Activated B cell treated with CpG ODN at 0.5 μM for 24 hours (primary cell): ENCODE measurements around the gene ABLIM2. TPM values are rescaled to one million over a fixed set of nuclear protein-coding genes. Genes with fewer than 3 reads are reported as not detected.
A peak's percentile ranks its signal among the peaks of the same experiment; 100 is the strongest.

Source experiments
- ATAC-seq: fragments of 200-7000 bp; cut with Tn5 transposase; one replicate; pipeline ENCODE4 v1.10.0; 2021; ENCODE audit warnings: low read depth, mild to moderate bottlenecking, moderate library complexity
- CTCF ChIA-PET: fragments of 350-600 bp; sonication (Branson Sonifier 250); formaldehyde crosslinking; loops from one replicate; lab custom pipeline; 2021; ENCODE audit warnings: antibody characterized with exemption; lab: Charles Lee
- POLR2A ChIA-PET: fragments of 350-600 bp; sonication (Branson Sonifier 250); formaldehyde crosslinking; loops from one replicate; lab custom pipeline; 2021; ENCODE audit warnings: antibody characterized with exemption; lab: Charles Lee
- DNase-seq: peaks from one replicate; pipeline ENCODE4 v3.0.0; 2022
- H3K27ac Mint-ChIP-seq: one replicate; pipeline ENCODE4 v1.8.0; 2020; ENCODE audit warnings: mixed read lengths
- H3K27me3 Mint-ChIP-seq: one replicate; pipeline ENCODE4 v1.8.0; 2021; ENCODE audit warnings: mixed read lengths
- H3K36me3 Mint-ChIP-seq: one replicate; pipeline ENCODE4 v1.8.0; 2021; ENCODE audit warnings: low read depth, mixed read lengths
- H3K4me1 Mint-ChIP-seq: one replicate; pipeline ENCODE4 v1.8.0; 2021; ENCODE audit warnings: mixed read lengths
- H3K4me3 Mint-ChIP-seq: one replicate; pipeline ENCODE4 v1.8.0; 2020; ENCODE audit warnings: mild to moderate bottlenecking, mixed read lengths
- H3K9me3 Mint-ChIP-seq: one replicate; pipeline ENCODE4 v1.8.0; 2020; ENCODE audit warnings: mixed read lengths
- intact Hi-C: fragments of 100-400 bp; cut with micrococcal nuclease; formaldehyde crosslinking; loops from one replicate; pipeline ENCODE4 v1.15.1; 2024
- total RNA-seq: library from RNA; stranded (reverse); gene quantifications from 2 replicates; pipeline ENCODE4 v1.2.3, GENCODE V29; 2022
- TF ChIP-seq, protein P1 (sequence below): fragments of 200-600 bp; IDR thresholded peaks from one replicate; pipeline ENCODE4 v1.8.0; 2022; ENCODE audit warnings: antibody characterized with exemption, mild to moderate bottlenecking

ABLIM2 gene
- total RNA-seq: 5.2 and 7.0 TPM in 2 replicates

GRCh38 chr4:8158710-8159536 lies at the start of gene ABLIM2:
Gene ABLIM2, minus strand, starts transcription at chr4:8158813. Its CDS starts 124 bp downstream, at chr4:8158689.
- DNase-seq (peak; percentile 100), ATAC-seq (peak; percentile 95)
- Mint-ChIP-seq H3K4me1 (peaks cover 52% of the 10 kb centered on the region), H3K4me3 (peak within 1 kb of the TSS; percentile 93), H3K9me3 (no peaks in the 10 kb centered on the region), H3K27ac (peak within 1 kb of the TSS; percentile 83), H3K27me3 (peaks cover 8% of the 10 kb centered on the region), H3K36me3 (peaks cover 3% of the 10 kb centered on the region)
- TF ChIP-seq, protein P1, sequence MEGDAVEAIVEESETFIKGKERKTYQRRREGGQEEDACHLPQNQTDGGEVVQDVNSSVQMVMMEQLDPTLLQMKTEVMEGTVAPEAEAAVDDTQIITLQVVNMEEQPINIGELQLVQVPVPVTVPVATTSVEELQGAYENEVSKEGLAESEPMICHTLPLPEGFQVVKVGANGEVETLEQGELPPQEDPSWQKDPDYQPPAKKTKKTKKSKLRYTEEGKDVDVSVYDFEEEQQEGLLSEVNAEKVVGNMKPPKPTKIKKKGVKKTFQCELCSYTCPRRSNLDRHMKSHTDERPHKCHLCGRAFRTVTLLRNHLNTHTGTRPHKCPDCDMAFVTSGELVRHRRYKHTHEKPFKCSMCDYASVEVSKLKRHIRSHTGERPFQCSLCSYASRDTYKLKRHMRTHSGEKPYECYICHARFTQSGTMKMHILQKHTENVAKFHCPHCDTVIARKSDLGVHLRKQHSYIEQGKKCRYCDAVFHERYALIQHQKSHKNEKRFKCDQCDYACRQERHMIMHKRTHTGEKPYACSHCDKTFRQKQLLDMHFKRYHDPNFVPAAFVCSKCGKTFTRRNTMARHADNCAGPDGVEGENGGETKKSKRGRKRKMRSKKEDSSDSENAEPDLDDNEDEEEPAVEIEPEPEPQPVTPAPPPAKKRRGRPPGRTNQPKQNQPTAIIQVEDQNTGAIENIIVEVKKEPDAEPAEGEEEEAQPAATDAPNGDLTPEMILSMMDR: no peak
- intact Hi-C loops: loop anchor here (1.0 to 2.0 kb wide), 6 partner anchors 13 to 281 kb away; partner anchors contain the start of genes ACOX3 and TRMT44
- CTCF ChIA-PET: interaction anchor here (0.7 to 1.4 kb wide), 2 partner anchors 14 to 18 kb away, joined by 3 to 6 read pairs; no protein-coding TSS in a partner anchor
- POLR2A ChIA-PET: interaction anchor here (0.7 to 2.3 kb wide), 6 partner anchors 14 to 70 kb away, joined by 3 to 21 read pairs (median 7); partner anchors contain the start of gene SH3TC1

GRCh38 chr4:8207314-8207713 lies 48.7 kb upstream of the ABLIM2 start:
- no peak for DNase-seq
- H3K27me3 Mint-ChIP-seq: no peaks in the 10 kb centered on the region
- no peaks in the 10 kb centered on the region for H3K9me3 Mint-ChIP-seq
- no peak for ATAC-seq
- H3K4me3 Mint-ChIP-seq: no peak overlapping the region
- intact Hi-C loops: no loop called here
- CTCF ChIA-PET: interaction anchor here (1.0 kb wide), 1 partner anchor 31 kb away, joined by 3 read pairs; no protein-coding TSS in a partner anchor
- TF ChIP-seq, protein P1: no peak
- peaks cover 51% of the 10 kb centered on the region for H3K4me1 Mint-ChIP-seq
- no peak overlapping the region for H3K27ac Mint-ChIP-seq
- POLR2A ChIA-PET: interaction anchor here (0.7 kb wide), 1 partner anchor 239 kb away, joined by 8 read pairs; no protein-coding TSS in a partner anchor
- H3K36me3 Mint-ChIP-seq: peaks cover 44% of the 10 kb centered on the region

GRCh38 chr4:8205749-8206611 lies 47.4 kb upstream of the ABLIM2 start:
- TF ChIP-seq, protein P1: no peak
- intact Hi-C loops: no loop called here
- DNase-seq (peak; percentile 34), ATAC-seq (peak; percentile 51)
- peak overlapping the region; percentile 61 for H3K27ac Mint-ChIP-seq
- no peaks in the 10 kb centered on the region for H3K9me3 Mint-ChIP-seq
- CTCF ChIA-PET: interaction anchor here (0.9 kb wide), 1 partner anchor 36 kb away, joined by 3 read pairs; no protein-coding TSS in a partner anchor
- no peaks in the 10 kb centered on the region for H3K27me3 Mint-ChIP-seq
- peak overlapping the region; percentile 11 for H3K4me3 Mint-ChIP-seq
- peaks cover 65% of the 10 kb centered on the region for H3K4me1 Mint-ChIP-seq
- peaks cover 38% of the 10 kb centered on the region for H3K36me3 Mint-ChIP-seq
- POLR2A ChIA-PET: no interaction called here

GRCh38 chr4:8205241-8205707 lies 46.7 kb upstream of the ABLIM2 start:
- POLR2A ChIA-PET: no interaction called here
- Mint-ChIP-seq H3K27ac (no peak overlapping the region), H3K4me1 (peaks cover 72% of the 10 kb centered on the region), H3K36me3 (peaks cover 40% of the 10 kb centered on the region), H3K9me3 (no peaks in the 10 kb centered on the region), H3K27me3 (no peaks in the 10 kb centered on the region), H3K4me3 (no peak overlapping the region)
- CTCF ChIA-PET: interaction anchor here (0.9 kb wide), 1 partner anchor 37 kb away, joined by 3 read pairs; no protein-coding TSS in a partner anchor
- TF ChIP-seq, protein P1: no peak
- DNase-seq (no peak), ATAC-seq (no peak)
- intact Hi-C loops: no loop called here
